Measurements from ENCODE around the gene PJA2.

The PJA2 gene

GRCh38 chr5:109351988-109352864 lies 57.5 kb downstream of the PJA2 start:
- H3K4me2 ChIP-seq (ENCODE audit: low read length): no peak overlapping the region
- H4K20me1 ChIP-seq (ENCODE audit: control insufficient read depth, insufficient read depth, low read depth, low read length): no peaks in the 10 kb centered on the region
- no peaks in the 10 kb centered on the region for H3K79me2 ChIP-seq (ENCODE audit: control insufficient read depth, low read length)
- no peaks in the 10 kb centered on the region for H3K9me3 ChIP-seq (ENCODE audit: control insufficient read depth, insufficient read depth, low read length)
- no peaks in the 10 kb centered on the region for H3K4me1 ChIP-seq (ENCODE audit: control insufficient read depth, low read length)
- peaks cover 32% of the 10 kb centered on the region for H3K36me3 ChIP-seq (ENCODE audit: control insufficient read depth, low read length)
- H3F3A ChIP-seq (ENCODE audit: control insufficient read depth, insufficient read depth): peaks cover 5% of the 10 kb centered on the region; the same call in 1 of the 2 replicates
- TF ChIP-seq, protein P1, sequence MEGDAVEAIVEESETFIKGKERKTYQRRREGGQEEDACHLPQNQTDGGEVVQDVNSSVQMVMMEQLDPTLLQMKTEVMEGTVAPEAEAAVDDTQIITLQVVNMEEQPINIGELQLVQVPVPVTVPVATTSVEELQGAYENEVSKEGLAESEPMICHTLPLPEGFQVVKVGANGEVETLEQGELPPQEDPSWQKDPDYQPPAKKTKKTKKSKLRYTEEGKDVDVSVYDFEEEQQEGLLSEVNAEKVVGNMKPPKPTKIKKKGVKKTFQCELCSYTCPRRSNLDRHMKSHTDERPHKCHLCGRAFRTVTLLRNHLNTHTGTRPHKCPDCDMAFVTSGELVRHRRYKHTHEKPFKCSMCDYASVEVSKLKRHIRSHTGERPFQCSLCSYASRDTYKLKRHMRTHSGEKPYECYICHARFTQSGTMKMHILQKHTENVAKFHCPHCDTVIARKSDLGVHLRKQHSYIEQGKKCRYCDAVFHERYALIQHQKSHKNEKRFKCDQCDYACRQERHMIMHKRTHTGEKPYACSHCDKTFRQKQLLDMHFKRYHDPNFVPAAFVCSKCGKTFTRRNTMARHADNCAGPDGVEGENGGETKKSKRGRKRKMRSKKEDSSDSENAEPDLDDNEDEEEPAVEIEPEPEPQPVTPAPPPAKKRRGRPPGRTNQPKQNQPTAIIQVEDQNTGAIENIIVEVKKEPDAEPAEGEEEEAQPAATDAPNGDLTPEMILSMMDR (IDR thresholded peaks at IDR 0.05; ENCODE audit: low read depth, low read length, poor library complexity, severe bottlenecking): no peak
- TF ChIP-seq EZH2phosphoT487 (IDR thresholded peaks at IDR 0.05; ENCODE audit: borderline replicate concordance, low read length): no peak
- no peak overlapping the region for H3K4me3 ChIP-seq (ENCODE audit: low read length)
- H3K27ac ChIP-seq (ENCODE audit: low read depth, low read length): no peak overlapping the region
- no peaks in the 10 kb centered on the region for H3K9me2 ChIP-seq (replicated peaks; ENCODE audit: control insufficient read depth, low read length)
- no peaks in the 10 kb centered on the region for H3K27me3 ChIP-seq (ENCODE audit: control insufficient read depth, low read length)

- H3K4me3 ChIP-seq (ENCODE audit: low read length): no peak overlapping the region
- H3K79me2 ChIP-seq (ENCODE audit: control insufficient read depth, low read length): no peaks in the 10 kb centered on the region
- no peak overlapping the region for H3K4me2 ChIP-seq (ENCODE audit: low read length)
- peaks cover 33% of the 10 kb centered on the region for H3K36me3 ChIP-seq (ENCODE audit: control insufficient read depth, low read length)
- TF ChIP-seq, protein P1 (IDR thresholded peaks at IDR 0.05; ENCODE audit: low read depth, low read length, poor library complexity, severe bottlenecking): no peak
- no peak for TF ChIP-seq EZH2phosphoT487 (IDR thresholded peaks at IDR 0.05; ENCODE audit: borderline replicate concordance, low read length)
- no peak overlapping the region for H3K27ac ChIP-seq (ENCODE audit: low read depth, low read length)
- no peaks in the 10 kb centered on the region for H3K9me3 ChIP-seq (ENCODE audit: control insufficient read depth, insufficient read depth, low read length)
- H4K20me1 ChIP-seq (ENCODE audit: control insufficient read depth, insufficient read depth, low read depth, low read length): no peaks in the 10 kb centered on the region
- no peaks in the 10 kb centered on the region for H3K27me3 ChIP-seq (ENCODE audit: control insufficient read depth, low read length)
- H3K9me2 ChIP-seq (replicated peaks; ENCODE audit: control insufficient read depth, low read length): no peaks in the 10 kb centered on the region
- no peaks in the 10 kb centered on the region for H3K4me1 ChIP-seq (ENCODE audit: control insufficient read depth, low read length)
- H3F3A ChIP-seq (ENCODE audit: control insufficient read depth, insufficient read depth): peaks cover 5% of the 10 kb centered on the region; the same call in 1 of the 2 replicates
Observed at GRCh38 chr5:109350537-109351270, 59.1 kb downstream of the PJA2 start.

DNA sequence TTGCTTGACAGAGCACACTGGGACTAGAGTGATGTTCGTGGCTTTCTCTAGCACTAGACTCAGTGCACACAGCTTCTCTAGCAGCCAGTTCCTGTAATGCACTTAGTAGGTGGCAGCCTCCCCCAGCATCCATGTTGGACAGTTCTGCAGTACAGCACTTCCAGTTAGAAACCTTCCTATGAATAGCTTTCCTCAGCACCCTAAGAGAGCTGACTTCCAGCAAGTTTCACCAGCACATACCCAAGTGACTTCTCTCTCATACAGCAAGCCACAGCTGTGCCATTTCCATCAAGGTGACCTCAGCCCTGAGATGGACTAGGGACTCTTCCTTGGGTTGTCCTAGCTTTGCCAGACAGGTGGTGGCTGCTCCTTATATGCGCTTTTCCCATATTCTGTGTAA lies 60.4 kb downstream of the PJA2 start:
- peaks cover 27% of the 10 kb centered on the region for H3K36me3 ChIP-seq (ENCODE audit: control insufficient read depth, low read length)

More for the DNA sequence above, 60.4 kb downstream of the PJA2 start:
- Histone ChIP-seq H3K9me3 (ENCODE audit: control insufficient read depth, insufficient read depth, low read length) (no peaks in the 10 kb centered on the region), H3K4me1 (ENCODE audit: control insufficient read depth, low read length) (no peaks in the 10 kb centered on the region), H3K79me2 (ENCODE audit: control insufficient read depth, low read length) (no peaks in the 10 kb centered on the region), H3K9me2 (replicated peaks; ENCODE audit: control insufficient read depth, low read length) (no peaks in the 10 kb centered on the region), H3K27ac (ENCODE audit: low read depth, low read length) (no peak overlapping the region), H3K4me2 (ENCODE audit: low read length) (no peak overlapping the region), H3K27me3 (ENCODE audit: control insufficient read depth, low read length) (no peaks in the 10 kb centered on the region), H3F3A (ENCODE audit: control insufficient read depth, insufficient read depth) (peaks cover 5% of the 10 kb centered on the region; the same call in 1 of the 2 replicates), H4K20me1 (ENCODE audit: control insufficient read depth, insufficient read depth, low read depth, low read length) (no peaks in the 10 kb centered on the region), H3K4me3 (ENCODE audit: low read length) (no peak overlapping the region)
- no peak for TF ChIP-seq EZH2phosphoT487 (IDR thresholded peaks at IDR 0.05; ENCODE audit: borderline replicate concordance, low read length)
- TF ChIP-seq, protein P1 (IDR thresholded peaks at IDR 0.05; ENCODE audit: low read depth, low read length, poor library complexity, severe bottlenecking): no peak
